CD4-positive, alpha-beta T cell treated with Interleukin-4 for 1 hour (primary cell): ENCODE data around the gene KHK.

Experiments
- DNase-seq, 2 donors: peaks; one replicate each; pipeline ENCODE4 v3.0.0-alpha.2; 2020 to 2022

Gene KHK

DNA sequence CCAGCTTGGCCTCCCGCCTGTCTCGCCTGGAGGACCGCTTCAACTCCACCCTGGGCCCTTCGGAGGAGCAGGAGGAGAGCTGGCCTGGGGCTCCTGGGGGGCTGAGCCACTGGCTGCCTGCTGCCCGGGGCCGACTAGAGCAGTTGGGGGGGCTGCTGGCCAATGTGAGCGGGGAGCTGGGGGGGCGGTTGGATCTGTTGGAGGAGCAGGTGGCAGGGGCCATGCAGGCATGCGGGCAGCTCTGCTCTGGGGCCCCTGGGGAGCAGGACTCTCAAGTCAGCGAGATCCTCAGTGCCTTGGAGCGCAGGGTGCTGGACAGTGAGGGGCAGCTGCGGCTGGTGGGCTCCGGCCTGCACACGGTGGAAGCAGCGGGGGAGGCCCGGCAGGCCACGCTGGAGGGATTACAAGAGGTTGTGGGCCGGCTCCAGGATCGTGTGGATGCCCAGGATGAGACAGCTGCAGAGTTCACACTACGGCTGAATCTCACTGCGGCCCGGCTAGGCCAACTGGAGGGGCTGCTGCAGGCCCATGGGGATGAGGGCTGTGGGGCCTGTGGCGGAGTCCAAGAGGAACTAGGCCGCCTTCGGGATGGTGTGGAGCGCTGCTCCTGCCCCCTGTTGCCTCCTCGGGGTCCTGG is 3.7 kb upstream of the KHK start:
- DNase-seq, result no peak

DNA sequence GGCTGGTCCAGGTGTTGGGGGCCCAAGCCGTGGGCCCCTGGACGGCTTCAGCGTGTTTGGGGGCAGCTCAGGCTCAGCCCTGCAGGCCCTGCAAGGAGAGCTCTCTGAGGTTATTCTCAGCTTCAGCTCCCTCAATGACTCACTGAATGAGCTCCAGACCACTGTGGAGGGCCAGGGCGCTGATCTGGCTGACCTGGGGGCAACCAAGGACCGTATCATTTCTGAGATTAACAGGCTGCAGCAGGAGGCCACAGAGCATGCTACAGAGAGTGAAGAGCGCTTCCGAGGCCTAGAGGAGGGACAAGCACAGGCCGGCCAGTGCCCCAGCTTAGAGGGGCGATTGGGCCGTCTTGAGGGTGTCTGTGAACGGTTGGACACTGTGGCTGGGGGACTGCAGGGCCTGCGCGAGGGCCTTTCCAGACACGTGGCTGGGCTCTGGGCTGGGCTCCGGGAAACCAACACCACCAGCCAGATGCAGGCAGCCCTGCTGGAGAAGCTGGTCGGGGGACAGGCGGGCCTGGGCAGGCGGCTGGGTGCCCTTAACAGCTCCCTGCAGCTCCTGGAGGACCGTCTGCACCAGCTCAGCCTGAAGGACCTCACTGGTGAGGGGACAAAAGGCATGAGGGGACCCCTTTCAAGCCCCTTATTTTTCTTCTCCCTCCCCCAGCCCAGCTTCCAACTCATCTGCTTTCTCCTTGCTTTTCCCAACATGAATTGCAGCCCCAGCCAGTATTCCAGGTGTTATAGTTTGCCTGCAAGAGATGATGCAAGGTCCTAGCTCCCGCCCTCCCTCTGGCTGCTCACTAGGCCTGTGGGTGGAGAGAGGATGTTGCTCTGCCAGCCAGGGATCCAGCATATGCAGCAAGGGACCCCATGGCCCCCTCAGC is 2.9 kb upstream of the KHK start:
- DNase-seq, result no peak

DNA sequence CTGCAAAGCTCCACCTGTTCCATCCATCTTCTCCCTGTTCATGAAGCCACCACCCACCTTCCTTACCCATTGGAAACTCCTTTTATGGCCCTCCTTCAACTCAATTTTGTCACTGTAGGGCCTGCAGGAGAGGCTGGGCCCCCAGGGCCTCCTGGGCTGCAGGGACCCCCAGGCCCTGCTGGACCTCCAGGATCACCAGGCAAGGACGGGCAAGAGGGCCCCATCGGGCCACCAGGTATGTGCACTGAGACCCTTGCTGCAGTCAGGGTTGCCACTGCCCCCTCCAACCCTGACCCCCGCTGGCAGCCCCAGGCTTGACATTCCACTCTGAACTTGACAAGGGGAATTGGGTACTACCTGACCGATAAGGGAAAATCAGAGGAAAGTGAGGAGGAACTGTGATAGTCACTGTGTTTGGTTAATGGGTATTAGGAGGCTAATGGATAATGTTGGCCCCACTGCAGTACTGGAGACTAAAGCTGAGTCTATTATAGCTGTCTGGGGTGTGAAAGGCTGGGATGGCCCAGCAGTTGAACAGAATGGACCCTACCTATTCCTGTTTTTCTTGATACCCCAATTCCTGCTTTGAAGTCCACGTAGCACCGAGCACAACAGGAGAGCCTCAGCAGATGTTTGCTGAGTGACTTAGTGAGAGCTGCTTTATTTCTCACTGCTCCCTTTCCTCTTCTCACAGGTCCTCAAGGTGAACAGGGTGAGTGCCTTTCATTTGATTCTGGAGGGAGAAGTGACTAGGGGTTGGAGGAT is 2.1 kb upstream of the KHK start:
- DNase-seq, result no peak

DNA sequence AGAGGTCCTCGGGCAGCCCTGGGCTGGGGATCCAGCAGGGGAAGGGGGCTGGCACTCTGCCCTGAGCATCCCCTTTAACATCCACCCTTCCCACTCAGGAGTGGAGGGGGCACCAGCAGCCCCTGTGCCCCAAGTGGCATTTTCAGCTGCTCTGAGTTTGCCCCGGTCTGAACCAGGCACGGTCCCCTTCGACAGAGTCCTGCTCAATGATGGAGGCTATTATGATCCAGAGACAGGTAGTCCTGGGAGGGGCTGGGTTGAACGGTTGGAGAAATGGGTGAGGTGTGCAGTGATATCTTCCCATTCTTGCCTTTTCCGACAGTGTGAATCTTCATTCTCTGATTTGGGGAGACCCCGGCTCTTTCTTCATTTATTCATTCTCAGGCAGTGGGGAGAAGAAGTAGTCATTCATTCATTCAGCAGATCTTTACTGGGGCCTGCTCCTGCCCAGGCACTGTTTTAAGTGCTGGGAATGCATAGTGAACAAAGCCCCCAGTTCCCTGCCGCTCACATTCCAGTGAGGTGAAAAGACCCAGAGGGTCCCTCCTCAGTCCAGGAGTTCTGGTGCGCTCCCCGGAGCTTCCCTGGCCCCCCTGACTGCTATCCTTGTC is 1.4 kb upstream of the KHK start:
- DNase-seq, result no peak

GRCh38 chr2:27085673-27086089 is 891 bp upstream of the KHK start:
- peak; percentile 22 to 30 for DNase-seq

- peak; percentile 97 to 98 for DNase-seq
Observed at GRCh38 chr2:27086090-27086723, 365 bp upstream of the KHK start.

DNA sequence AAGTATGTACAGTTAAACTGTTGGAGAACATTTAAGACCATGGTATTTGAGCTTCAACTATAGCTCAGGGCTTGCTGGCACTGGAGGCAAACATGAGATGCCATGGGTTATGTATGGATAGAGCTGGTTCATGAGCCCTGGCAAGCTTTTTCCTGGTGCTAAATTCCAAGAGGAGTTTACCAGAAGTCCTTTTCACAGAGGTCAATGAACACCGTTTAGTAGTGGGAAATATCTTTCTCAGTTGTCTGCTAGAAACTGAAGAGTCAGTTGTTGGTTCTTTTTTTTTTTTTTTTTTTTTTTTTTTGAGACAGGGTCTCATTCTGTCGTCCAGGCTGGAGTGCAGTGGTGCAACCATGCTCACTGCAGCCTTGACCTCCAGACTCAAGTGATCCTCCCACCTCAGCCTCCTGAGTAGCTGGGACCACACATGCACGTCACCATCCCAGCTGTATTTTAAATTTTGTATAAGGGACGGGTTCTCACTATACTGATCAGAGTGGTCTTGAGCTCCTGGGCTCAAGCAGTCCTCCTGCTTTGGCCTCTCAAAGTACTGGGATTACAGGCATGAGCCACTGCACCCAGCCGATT is 1.3 kb downstream of the KHK start:
- no peak for DNase-seq

- no peak for DNase-seq
Observed at GRCh38 chr2:27088634-27089033, 2.1 kb downstream of the KHK start.

- DNase-seq, result no peak
Observed at GRCh38 chr2:27089111-27089954, 2.8 kb downstream of the KHK start.

DNA sequence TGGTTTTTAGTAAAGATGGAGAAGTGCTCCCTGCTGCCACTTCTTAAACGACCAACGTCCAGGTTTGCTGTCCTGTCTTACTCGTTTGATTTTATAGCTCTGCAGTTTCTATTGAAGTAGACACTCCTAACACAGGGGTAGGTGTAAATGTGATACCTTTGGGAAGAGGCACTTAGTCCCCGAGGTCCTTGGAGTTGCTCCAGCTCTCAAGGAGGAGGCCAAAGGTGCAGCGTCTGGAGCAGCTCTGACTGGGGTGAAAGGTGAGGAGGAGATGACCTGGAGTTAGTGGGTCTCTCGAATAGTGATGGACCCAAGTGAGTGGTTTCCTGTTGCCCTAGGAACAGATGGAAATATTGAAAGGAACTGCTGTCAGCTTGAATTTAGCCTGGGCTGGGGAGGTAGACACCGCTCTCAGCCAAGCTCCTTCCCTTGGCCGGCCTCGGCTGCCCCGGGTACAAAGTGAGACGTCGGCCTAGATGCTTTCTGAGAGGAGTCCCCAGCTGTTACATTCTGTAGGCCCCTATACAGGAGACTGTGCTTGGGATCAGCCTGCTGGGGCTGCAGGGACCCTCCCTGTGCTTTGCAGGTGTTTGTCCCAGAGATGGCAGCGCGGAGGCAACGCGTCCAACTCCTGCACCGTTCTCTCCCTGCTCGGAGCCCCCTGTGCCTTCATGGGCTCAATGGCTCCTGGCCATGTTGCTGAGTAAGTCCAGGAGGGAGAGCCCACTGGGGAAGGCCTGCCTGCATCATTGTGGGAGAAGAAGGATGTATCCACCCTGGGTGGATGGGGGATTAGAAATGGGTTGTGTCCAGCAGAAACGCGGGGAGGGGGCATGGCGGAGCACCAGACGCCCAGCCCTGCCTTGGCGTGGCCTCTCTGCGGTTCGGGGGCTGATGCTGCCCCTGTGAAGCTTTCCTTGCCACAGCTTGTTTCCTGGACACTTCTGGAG is 5.4 kb downstream of the KHK start:
- DNase-seq, result no peak

DNA sequence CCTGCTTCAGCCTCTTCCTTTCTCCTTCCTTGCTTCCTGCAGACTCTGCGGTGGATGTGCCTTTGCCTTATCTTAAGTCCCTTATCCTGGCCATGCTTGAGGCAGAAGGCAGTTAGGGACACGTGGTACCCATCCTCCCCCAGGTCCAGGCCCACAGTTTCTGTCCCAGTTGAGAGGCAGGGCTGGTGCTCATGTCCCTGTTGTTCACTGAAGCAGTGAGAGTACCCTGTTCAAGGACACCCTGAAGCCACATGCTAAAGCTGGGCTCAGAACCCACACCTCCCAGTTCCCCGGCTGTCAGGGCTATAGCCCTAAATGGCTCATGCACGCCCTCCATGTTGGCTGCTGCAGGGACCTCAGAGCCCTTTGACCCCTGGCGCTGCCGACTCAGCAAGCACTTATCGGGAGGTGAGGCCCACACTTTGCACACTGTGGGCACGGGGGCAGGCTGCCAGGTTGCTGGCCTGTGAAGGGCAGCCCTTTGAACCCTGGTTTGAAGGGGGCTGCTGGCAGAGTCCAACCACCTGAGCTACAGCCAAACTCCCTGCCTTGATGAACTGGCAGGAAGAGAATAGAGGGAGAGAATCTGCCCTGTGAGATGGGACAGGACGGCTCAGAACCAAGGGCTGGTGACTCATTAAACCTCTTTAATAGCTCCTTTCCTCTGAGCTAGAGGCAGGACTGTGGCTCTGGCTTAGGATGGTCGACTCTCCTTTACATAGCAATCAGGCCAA is 6.3 kb downstream of the KHK start:
- DNase-seq, result no peak

- no peak for DNase-seq
Observed at GRCh38 chr2:27093430-27094352, 7.1 kb downstream of the KHK start.

DNA sequence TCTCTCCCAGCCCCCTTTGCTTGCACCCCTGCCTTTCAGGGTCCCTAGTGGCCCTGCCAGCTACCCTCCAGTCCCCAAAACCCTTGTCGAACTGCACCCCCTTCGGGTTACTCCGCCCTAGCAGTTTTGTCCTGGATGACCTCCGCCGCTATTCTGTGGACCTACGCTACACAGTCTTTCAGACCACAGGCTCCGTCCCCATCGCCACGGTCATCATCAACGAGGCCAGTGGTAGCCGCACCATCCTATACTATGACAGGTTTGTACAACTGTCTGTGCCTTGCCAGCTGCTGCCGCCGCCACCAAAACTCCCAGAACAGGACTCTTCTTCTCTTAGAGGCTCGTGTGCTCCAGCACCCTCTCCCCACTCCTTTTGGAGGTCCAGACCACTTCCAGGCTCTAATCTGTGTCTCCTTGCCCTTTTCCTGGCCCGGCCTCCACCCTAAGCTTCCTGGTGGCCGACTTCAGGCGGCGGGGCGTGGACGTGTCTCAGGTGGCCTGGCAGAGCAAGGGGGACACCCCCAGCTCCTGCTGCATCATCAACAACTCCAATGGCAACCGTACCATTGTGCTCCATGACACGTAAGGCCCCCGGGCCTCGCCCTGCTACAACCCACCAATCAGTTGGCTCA is 7.9 kb downstream of the KHK start:
- no peak for DNase-seq

DNA sequence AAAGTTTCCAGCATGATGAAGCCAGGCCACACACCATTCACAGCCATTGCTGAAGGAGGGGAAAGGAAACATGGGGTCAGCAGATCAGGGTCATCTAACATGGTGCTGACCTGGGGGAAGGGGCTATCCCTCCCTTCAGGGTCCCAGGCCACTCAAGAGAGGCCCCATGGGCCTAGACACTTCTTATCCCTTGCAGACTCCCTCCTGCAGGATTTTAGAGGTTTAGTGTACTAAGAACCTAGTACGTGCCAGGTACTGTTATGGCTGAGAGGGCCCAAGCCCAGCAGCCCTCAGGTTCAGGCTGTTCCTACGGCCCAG is 8.8 kb downstream of the KHK start:
- no peak for DNase-seq

- DNase-seq, result peak; percentile 51 to 54
Observed at GRCh38 chr2:27095745-27096651, 9.4 kb downstream of the KHK start.

GRCh38 chr2:27096748-27097297 is 10.3 kb downstream of the KHK start:
- peak in 1 of 2 donors; percentile 19 for DNase-seq
